SW 1271 (cell line): Measurements from ENCODE around the gene SLC6A2.
"Not testable (repeated sequence)": the region's sequence is repeated elsewhere in the genome, so short reads cannot be mapped to it uniquely, and the experiment has no call there.

Source experiments
- DNase-seq, 2 experiments: peaks; one replicate each; lab custom pipeline; 2025; lab: John Stamatoyannopoulos, UW

Gene SLC6A2

GRCh38 chr16:55655897-55656681, at the start of gene SLC6A2:
SLC6A2 (plus strand) TSS chr16:55655988; CDS start chr16:55656695, 707 bp downstream.
- DNase-seq: no peak

- no peak for DNase-seq
Measured at GRCh38 chr16:55613613-55614335, 42.0 kb upstream of the SLC6A2 start.

GRCh38 chr16:55615071-55615470, 40.7 kb upstream of the SLC6A2 start:
- DNase-seq: no peak

GRCh38 chr16:55615670-55616069, 40.1 kb upstream of the SLC6A2 start:
- DNase-seq: not testable (repeated sequence)

GRCh38 chr16:55621771-55622170, 34.0 kb upstream of the SLC6A2 start:
- no peak for DNase-seq

GRCh38 chr16:55622272-55622671, 33.5 kb upstream of the SLC6A2 start:
- DNase-seq: no peak

- DNase-seq: peak in 1 of 2 experiments; percentile 5
Measured at GRCh38 chr16:55622930-55623561, 32.7 kb upstream of the SLC6A2 start.

GRCh38 chr16:55623640-55624039, 32.1 kb upstream of the SLC6A2 start:
- DNase-seq: no peak

GRCh38 chr16:55624696-55625095, 31.1 kb upstream of the SLC6A2 start:
- DNase-seq: no peak

- DNase-seq: no peak
Measured at GRCh38 chr16:55625843-55626242, 29.9 kb upstream of the SLC6A2 start.

GRCh38 chr16:55628306-55628968, 27.4 kb upstream of the SLC6A2 start:
- no peak for DNase-seq

GRCh38 chr16:55630774-55631173, 25.0 kb upstream of the SLC6A2 start:
- no peak for DNase-seq

- no peak for DNase-seq
Measured at GRCh38 chr16:55632259-55632658, 23.5 kb upstream of the SLC6A2 start.

- DNase-seq: no peak
Measured at GRCh38 chr16:55634193-55634592, 21.6 kb upstream of the SLC6A2 start.

GRCh38 chr16:55638256-55638655, 17.5 kb upstream of the SLC6A2 start:
- DNase-seq: no peak

- no peak for DNase-seq
Measured at GRCh38 chr16:55640701-55641327, 15.0 kb upstream of the SLC6A2 start.

- DNase-seq: no peak
Measured at GRCh38 chr16:55641430-55642056, 14.2 kb upstream of the SLC6A2 start.

GRCh38 chr16:55642611-55643010, 13.2 kb upstream of the SLC6A2 start:
- DNase-seq: no peak

GRCh38 chr16:55643161-55643970, 12.4 kb upstream of the SLC6A2 start:
- no peak for DNase-seq

- no peak for DNase-seq
Measured at GRCh38 chr16:55645986-55646385, 9.8 kb upstream of the SLC6A2 start.

- DNase-seq: no peak
Measured at GRCh38 chr16:55647343-55647742, 8.4 kb upstream of the SLC6A2 start.
